SH-SY5Y (cell line): ENCODE measurements around the gene TRIM24.

Experiments used
- GATA2 ChIP-seq: IDR thresholded peaks from 2 replicates; pipeline ENCODE4 v1.6.1; 2011; ENCODE audit warnings: mild to moderate bottlenecking, low read depth, low read length
- GATA3 ChIP-seq: IDR thresholded peaks from 2 replicates; pipeline ENCODE4 v1.6.1; 2011; ENCODE audit warnings: low read depth, mild to moderate bottlenecking, low read length, moderate library complexity

DNA sequence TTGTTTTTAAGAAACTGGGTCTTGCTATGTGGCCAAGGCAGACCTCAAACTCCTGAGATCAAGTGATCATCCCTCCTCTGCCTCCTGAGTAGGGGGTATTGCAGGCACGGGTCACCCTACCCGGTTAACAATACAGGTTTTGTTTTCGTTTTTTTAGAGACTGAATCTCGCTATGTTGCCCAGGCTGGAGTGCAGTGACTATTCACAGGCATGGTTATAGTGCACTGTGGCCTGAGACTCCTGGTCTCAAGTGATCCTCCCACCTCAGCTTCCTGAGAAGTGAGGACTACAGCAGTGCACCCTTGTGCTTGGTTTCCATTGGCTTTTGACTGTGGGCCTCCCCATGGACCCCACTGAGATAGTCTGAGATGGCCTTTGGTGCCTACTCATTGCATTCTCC is 3.8 kb upstream of the TRIM24 start:
- TF ChIP-seq GATA3 (no peak), GATA2 (no peak)
